Activated naive CD4-positive, alpha-beta T cell treated with Interleukin-2 at 50 U/mL for 16 hours (primary cell): ENCODE data around the gene SENP5.
"Not testable (repeated sequence)": the region's sequence is repeated elsewhere in the genome, so short reads cannot be mapped to it uniquely, and the experiment has no call there.

Source experiments
- DNase-seq: peaks from one replicate; pipeline ENCODE4 v3.0.0-alpha.2; 2020

Gene SENP5

DNA sequence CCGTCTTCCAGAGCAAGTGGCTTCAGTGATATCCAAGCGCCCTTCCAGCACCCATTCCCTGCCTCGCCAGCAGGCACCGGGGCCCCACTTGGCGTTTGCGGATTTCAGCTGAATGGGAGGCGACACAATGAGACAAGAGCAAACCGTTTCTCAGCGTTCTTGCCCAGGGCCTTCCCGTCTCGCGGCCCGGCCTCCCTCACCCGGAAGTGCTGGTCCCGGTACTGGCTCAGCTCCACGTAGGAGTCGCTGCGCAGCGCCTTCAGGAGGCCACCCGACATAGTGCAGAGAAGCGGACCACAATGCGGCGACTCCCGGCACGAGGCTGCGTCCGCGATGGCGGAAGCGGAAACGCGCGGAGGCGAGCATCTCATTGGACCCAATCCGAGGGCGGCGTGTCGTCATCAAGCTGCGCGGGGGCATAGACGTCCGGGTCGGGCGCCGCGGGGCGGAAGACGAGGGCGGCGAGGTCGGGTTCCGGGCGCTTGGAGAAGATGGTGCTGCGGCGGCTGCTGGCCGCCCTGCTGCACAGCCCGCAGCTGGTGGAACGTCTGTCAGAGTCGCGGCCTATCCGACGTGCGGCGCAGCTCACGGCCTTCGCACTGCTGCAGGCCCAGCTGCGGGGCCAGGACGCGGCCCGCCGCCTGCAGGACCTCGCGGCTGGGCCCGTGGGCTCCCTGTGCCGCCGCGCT, 74.7 kb downstream of the SENP5 start, which contains the start of gene NCBP2:
TSS of gene NCBP2 (minus strand) at position 303 of the 689 bp plus-strand sequence. CDS start at position 278, 25 bp downstream.
- DNase-seq: peak; percentile 100

DNA sequence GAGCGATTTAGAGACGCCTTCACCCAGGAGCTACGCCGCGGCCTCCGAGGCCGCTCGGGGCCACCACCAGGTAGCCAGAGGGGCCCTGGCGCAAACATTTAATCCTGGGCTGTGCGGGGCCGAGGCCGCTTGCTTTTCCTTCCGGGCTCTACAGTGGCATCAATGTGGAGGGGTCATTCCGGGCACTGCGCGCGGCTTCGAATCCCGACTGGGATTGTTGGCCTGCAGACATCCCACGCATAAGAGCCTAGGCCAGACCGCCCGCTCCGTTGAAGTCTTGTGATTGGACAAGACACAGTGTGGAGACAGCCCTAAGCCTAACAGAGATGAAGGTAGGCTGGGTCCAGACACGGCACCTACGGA, 75.2 kb downstream of the SENP5 start:
- DNase-seq: no peak

DNA sequence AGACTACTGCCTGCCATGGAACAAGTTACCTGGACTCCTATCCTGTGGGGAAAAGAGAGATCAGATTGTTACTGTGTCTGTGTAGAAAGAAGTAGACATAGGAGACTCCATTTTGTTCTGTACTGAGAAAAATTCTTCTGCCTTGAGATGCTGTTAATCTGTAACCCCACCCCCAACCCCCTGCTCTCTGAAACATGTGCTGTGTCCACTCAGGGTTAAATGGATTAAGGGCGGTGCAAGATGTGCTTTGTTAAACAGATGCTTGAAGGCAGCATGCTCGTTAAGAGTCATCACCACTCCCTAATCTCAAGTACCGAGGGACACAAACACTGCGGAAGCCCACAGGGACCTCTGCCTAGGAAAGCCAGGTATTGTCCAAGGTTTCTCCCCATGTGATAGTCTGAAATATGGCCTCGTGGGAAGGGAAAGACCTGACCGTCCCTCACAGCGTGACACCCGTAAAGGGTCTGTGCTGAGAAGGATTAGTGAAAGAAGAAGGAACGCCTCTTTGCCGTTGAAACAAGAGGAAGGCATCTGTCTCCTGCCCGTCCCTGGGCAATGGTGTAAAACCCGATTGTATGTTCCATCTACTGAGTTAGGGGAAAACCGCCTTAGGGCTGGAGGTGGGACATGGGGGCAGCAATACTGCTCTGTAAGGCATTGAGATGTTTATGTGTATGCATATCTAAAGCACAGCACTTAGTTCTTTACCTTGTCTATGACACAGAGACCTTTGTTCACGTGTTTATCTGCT, 76.5 kb downstream of the SENP5 start:
- not testable (repeated sequence) for DNase-seq

DNA sequence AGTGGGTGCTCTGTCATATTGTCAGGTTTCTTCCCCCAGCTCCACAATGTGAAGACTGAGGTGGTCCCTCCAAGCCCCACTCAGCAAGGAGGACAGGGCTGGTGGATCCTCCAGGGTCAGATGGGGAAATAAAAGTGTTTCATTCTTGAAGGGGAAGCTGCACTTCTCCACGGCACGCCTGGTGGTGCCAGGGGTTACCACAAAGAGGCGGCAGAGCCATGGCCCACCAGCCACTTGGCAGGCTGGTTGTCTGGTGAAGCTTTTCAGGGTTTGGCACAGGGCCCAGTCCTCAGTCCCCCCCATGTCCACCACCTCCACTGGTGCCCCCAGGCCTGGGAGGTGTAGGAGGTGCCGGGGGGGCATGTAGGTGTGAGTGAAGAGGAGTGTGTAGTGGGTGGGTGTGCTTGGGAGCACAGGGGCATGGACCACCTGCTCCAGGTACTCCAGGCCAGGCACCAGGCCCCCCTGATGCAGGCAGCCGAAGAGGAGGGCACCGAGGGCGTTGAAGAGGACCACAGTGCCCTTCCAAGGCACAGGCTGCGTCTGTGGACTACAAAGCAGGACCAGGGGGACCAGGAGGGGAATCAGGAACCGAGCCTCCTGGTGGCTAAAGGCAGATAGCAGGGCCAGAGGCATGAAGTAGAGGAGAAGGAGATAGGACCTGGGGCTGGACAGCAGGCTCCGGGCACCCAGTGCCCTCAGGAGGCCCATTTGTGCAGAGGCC, 79.6 kb downstream of the SENP5 start:
- no peak for DNase-seq

- DNase-seq: no peak
Observed at GRCh38 chr3:196947860-196948441, 80.2 kb downstream of the SENP5 start.

- DNase-seq: no peak
Observed at GRCh38 chr3:196948442-196949284, 80.9 kb downstream of the SENP5 start.

DNA sequence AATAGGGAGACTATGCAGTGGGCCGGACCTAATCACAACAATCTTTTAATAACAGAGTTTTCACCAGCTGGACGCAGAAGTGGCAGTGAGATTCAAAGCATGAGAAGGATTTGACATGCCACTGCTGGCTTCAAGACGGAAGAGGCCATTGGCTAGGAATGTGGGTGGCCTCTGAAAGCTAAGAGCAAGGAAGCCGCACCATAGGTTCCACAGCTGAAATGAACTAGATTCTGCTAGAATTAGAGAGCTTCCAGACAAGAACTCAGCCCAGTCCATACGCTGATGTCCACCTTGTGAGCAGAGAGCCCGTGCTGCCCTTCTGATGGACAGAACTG, 81.5 kb downstream of the SENP5 start:
- no peak for DNase-seq

- DNase-seq: no peak
Observed at GRCh38 chr3:196949750-196950149, 82.0 kb downstream of the SENP5 start.

- DNase-seq: no peak
Observed at GRCh38 chr3:196951371-196951770, 83.7 kb downstream of the SENP5 start.

DNA sequence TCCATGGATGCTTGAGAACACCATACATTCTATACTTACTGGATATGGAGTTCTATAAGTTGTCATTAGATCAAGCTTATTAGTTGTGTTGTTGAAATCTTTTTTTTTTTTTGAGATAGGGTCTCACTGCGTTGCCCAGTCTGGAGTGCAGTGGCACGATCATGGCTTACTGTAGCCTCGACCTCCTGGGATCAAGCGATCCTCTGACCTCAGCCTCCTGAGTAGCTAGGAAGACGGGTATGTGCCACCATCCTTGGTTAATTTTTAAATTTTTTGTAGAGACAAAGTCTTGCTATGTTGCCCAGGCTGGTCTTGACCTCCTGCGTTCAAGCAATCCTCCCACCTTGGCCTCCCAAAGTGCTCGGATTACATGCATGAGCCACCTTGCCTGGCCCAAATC, 87.1 kb downstream of the SENP5 start:
- no peak for DNase-seq

DNA sequence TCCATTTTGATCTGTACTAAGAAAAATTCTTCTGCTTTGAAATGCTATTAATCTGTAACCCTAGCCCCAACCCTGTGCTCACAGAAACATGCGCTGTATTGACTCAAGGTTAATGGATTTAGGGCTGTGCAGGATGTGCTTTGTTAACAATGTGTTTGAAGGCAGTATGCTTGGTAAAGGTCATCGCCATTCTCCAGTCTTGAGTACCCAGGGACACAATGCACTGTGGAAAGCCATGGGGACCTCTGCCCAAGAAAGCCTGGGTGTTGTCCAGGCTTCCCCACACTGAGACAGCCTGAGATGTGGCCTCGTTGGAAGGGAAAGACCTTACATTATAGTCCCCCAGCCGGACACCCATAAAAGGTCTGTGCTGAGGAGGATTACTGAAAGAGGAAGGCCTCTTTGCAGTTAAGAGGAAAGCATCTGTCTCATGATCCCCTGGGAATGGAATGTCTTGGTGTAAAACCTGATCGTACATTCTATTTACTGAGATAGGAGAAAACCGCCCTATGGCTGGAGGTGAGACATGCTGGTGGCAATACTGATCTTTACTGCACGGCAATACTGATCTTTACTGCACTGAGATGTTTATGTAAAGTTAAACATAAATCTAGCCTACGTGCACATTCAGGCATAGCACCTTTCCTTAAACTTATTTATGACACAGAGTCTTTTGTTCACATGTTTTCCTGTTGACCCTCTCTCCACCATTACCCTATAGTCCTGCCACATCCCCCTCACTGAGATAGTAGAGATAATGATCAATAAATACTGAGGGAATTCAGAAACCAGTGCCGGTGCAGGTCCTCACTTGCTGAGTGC, 94.6 kb downstream of the SENP5 start:
- DNase-seq: no peak

DNA sequence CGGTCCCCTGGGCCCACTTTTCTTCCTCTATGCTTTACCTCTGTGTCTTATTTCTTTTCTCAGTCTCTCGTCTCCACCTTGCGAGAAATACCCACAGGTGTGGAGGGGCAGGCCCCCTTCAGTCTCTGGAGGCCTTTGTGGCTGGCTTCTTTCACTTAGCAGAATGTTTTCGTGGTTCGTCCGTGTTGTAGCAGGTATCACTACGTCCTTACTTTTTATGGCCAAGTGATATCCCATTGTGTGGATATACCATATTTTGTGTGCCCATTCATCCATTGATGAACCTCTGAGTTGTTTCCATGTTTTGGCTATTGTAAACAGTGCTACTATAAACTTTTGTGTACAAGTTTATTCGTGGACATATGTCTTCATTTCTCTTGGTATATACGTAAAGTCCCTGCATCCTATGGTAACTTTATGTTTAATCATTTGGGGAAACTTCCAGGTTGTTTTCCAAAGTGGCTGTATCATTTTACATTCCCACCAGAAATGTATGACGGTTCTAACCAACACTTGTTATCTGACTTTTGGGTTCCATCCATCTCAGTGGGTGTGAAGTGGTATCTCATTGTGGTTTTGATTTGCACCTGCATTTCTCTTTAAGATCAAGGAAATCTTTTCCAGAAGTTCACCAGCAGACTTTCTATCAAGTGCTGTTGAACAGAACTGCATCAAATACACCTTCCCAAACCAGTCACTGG, 95.4 kb downstream of the SENP5 start:
- no peak for DNase-seq

DNA sequence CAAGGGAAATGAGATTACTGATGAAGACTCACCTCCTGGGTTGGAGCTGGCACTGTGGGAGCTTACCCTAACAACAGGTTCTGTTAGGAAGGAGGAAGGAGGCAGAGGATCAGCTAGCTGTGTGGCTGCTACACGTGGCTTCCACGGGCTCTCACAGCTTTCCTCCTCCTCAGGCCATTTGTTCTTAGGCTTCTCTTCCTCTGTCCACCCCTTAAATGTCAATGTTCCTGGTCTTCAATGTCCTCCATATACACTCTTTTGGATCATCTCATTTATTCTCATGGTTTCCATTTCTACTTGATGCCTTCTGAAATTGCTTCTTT, 95.9 kb downstream of the SENP5 start:
- DNase-seq: no peak

- no peak for DNase-seq
Observed at GRCh38 chr3:196965112-196965803, 97.5 kb downstream of the SENP5 start.

- no peak for DNase-seq
Observed at GRCh38 chr3:196965804-196966173, 98.1 kb downstream of the SENP5 start.

GRCh38 chr3:196966526-196967401, 99.0 kb downstream of the SENP5 start:
- DNase-seq: no peak

- DNase-seq: no peak
Observed at GRCh38 chr3:196967412-196968232, 99.9 kb downstream of the SENP5 start.
